Ovary (tissue), 9 donors: Measurements from ENCODE around the gene SPARCL1. TPM values are rescaled to one million over a fixed set of nuclear protein-coding genes. Genes with fewer than 3 reads are reported as not detected.
A peak's percentile ranks its signal among the peaks of the same experiment; 100 is the strongest.

Experiments
- DNase-seq, 5 donors: peaks; one replicate each; pipeline ENCODE4 v3.0.0-alpha.2; 2019 to 2020
- H3K27ac ChIP-seq, 2 donors: fragments of 200-600 bp; one replicate each; pipeline versions ENCODE4 v1.5.1 to v1.8.0; 2019 to 2022
- H3K27me3 ChIP-seq: fragments of 200-600 bp; one replicate; pipeline ENCODE4 v1.8.0; 2022
- H3K36me3 ChIP-seq: fragments of 200-600 bp; sonication (generic); one replicate; pipeline ENCODE4 v1.5.1; 2019
- H3K4me1 ChIP-seq: one replicate; pipeline ENCODE4 v1.8.1; 2013; ENCODE audit warnings: mild to moderate bottlenecking, moderate library complexity; ENCODE audit not compliant: insufficient read depth
- H3K4me3 ChIP-seq: fragments of 200-600 bp; sonication (generic); one replicate; pipeline ENCODE4 v1.5.1; 2017
- H3K9me3 ChIP-seq, 2 donors: fragments of 200-600 bp in 1 of 2; sonication (generic) in 1 of 2; one replicate each; pipeline versions ENCODE4 v1.5.1 to v1.8.1; 2013 to 2019; ENCODE audit warnings: mild to moderate bottlenecking in 1 of 2, moderate library complexity in 1 of 2
- EP300 ChIP-seq: sonication (generic); formaldehyde crosslinking; IDR thresholded peaks from one replicate; pipeline ENCODE4 v1.6.1; 2017; ENCODE audit warnings: antibody characterized with exemption
- POLR2A ChIP-seq: fragments of 450-650 bp; IDR thresholded peaks from one replicate; pipeline ENCODE4 v1.6.1; 2017; ENCODE audit warnings: antibody characterized with exemption, mild to moderate bottlenecking, moderate library complexity
- WGBS, 3 donors: extraction: QIAGEN DNeasy Blood & Tissue Kit in 1 of 3; methylation state at CpG; one replicate each; pipeline versions ENCODE4 v1.1.5 to v1.1.7; 2013 to 2017; 5-methylcytosine and 5-hydroxymethylcytosine counted together
- intact Hi-C, 4 donors: fragments of 100-400 bp; cut with DNase I; formaldehyde crosslinking; loops; one replicate each; pipeline versions ENCODE4 v1.11.0 to v1.15.1; 2022 to 2023
- polyA plus RNA-seq, 2 donors: library from polyadenylated mRNA; stranded (reverse); fragments of 200-250 nt in 1 of 2; fragments of 350-450 nt in 1 of 2; fragmentation: Illumina TruSeq in 1 of 2; extraction: RNeasy Lipid Tissue Mini Kit (QIAGEN cat#74804) in 1 of 2; gene quantifications; one replicate each; pipeline ENCODE4 v1.2.3, GENCODE V29; 2013 to 2014
- total RNA-seq, 7 donors: library from RNA; depleted of rRNA in 2 of 7; stranded (reverse); fragments of >200 nt in 2 of 7; fragmentation: NEBNext Ultra II Directional in 3 of 7; extraction: Animal tissue kit (Norgen Biotek cat#: 25700) in 3 of 7; gene quantifications; one replicate each; pipeline versions ENCODE4 v1.1.0 to v1.2.4, GENCODE V29; 2016 to 2023
- TF ChIP-seq, protein P1 (sequence below), 3 donors: fragments of 450-650 bp in 2 of 3; fragments of 200-600 bp in 1 of 3; IDR thresholded peaks; one replicate each; pipeline versions ENCODE4 v1.5.1 to v1.8.0; 2016 to 2022; ENCODE audit warnings: antibody characterized with exemption in 3 of 3, mild to moderate bottlenecking in 1 of 3
- donor health status: DM: no; HTN: no; CAD: no; lungs with moderate emphysema.
- donor health status: DM: no; HTN: no; CAD: no.
- donor health status: Bipolar disorder and iron deficiency.
- donor health status: DM: yes; HTN: yes; CAD: no.
- donor health status: DM: no; HTN: no; CAD: no.
- donor health status: DM: yes; HTN: yes; CAD: no.

The SPARCL1 gene
- total and polyA plus RNA-seq, 9 donors = 116 to 1,049 (median 277) TPM

DNA sequence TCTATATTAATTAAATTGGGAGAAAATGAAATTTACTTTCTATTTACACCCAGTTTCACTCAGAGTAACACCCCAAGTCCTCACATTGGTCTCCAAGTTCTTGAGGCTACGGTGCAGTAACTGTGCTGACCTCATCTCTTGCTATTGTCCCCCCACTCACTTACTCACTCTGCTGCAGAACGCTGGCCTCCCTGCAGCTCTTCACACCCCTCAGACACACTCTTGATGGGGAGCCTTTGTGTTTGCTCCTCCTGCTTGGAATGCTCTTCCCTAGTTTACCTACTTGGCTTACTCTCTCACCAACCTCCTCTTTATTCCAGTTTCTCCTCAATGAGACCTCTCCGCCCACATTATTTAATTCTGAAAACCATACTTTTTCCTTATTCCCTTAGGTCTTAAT, 22.2 kb upstream of the SPARCL1 start:
- no peak for DNase-seq
- Histone ChIP-seq H3K4me3 (no peak overlapping the region), H3K9me3 (no peaks in the 10 kb centered on the region), H3K27ac (no peak overlapping the region), H3K4me1 (no peaks in the 10 kb centered on the region), H3K36me3 (no peaks in the 10 kb centered on the region), H3K27me3 (no peaks in the 10 kb centered on the region)
- 72 to 77% (median 75%) methylated on average over 3 of the region's 3 CpGs for WGBS, 3 donors
- intact Hi-C loops = no loop called here
- TF ChIP-seq, protein P1, sequence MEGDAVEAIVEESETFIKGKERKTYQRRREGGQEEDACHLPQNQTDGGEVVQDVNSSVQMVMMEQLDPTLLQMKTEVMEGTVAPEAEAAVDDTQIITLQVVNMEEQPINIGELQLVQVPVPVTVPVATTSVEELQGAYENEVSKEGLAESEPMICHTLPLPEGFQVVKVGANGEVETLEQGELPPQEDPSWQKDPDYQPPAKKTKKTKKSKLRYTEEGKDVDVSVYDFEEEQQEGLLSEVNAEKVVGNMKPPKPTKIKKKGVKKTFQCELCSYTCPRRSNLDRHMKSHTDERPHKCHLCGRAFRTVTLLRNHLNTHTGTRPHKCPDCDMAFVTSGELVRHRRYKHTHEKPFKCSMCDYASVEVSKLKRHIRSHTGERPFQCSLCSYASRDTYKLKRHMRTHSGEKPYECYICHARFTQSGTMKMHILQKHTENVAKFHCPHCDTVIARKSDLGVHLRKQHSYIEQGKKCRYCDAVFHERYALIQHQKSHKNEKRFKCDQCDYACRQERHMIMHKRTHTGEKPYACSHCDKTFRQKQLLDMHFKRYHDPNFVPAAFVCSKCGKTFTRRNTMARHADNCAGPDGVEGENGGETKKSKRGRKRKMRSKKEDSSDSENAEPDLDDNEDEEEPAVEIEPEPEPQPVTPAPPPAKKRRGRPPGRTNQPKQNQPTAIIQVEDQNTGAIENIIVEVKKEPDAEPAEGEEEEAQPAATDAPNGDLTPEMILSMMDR (IDR thresholded peaks at IDR 0.05) = no peak
- TF ChIP-seq POLR2A = no peak
- TF ChIP-seq EP300 = no peak

DNA sequence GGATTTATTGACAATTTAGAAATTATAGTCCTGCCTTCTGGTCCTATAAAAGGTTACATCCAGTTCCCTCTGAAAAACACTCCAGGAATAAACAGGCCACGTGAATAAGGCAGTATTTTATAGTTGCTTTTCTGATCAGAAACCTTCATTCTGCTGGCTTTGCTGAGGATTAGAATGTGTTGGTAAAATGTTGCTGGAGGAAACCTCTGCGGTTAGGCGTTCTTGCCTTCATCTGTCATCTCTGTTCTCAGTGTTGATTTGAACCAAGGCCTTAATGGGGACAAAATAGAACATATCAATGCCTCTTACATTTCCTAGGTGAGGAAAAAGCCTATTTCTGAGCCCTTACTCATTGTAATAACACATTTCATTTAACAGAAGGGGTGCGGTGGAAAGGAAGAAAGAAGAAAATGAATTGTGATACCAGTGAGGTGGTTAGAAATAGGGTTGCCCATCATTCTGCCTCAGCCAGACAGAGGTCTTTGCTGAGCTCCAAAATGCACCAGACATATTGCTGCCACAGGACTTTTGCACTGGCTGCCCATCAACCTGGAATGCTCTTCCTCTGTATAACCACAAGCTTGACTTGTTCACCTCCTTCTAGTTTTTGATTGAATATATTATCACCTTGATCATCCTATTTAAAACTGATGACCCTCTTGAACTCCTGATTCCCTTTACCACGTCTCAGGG, 18.0 kb upstream of the SPARCL1 start:
- no peaks in the 10 kb centered on the region for H3K36me3 ChIP-seq
- no peaks in the 10 kb centered on the region for H3K4me1 ChIP-seq
- DNase-seq = no peak
- no peak for TF ChIP-seq EP300
- TF ChIP-seq, protein P1 (IDR thresholded peaks at IDR 0.05) = no peak
- 67 to 73% (median 70%) methylated on average over 5 of the region's 5 CpGs for WGBS, 3 donors
- H3K9me3 ChIP-seq = no peaks in the 10 kb centered on the region
- H3K4me3 ChIP-seq = no peak overlapping the region
- no peak overlapping the region for H3K27ac ChIP-seq
- H3K27me3 ChIP-seq = no peaks in the 10 kb centered on the region
- intact Hi-C loops = loop anchor here in 2 of 4 donors (5.0 to 10.0 kb wide), 2 partner anchors 295 to 298 kb away; no protein-coding TSS in a partner anchor

DNA sequence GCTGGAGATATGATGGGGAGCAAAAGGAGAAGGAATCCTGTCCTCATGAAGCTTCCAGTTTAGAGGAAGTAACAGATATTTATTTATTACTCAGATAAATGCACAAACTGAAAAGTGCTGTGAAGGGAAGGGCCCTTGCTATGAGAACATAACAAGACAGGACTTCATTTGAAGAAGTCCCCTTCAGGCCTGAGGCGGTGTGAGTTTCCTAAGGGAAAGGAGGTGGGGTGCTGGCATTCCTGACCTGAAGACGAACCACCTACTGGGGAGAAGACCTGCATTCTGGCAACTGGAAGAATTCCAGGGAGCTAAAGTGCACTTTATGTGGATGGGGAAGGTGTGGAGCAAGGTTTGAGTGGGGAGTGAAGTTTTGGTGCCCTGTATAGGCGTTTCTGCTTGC, 15.9 kb upstream of the SPARCL1 start:
- TF ChIP-seq, protein P1 (IDR thresholded peaks at IDR 0.05) = no peak
- TF ChIP-seq EP300 = no peak
- no peak for TF ChIP-seq POLR2A
- H3K4me1 ChIP-seq = no peaks in the 10 kb centered on the region
- no peak for DNase-seq
- no peaks in the 10 kb centered on the region for H3K9me3 ChIP-seq
- intact Hi-C loops = loop anchor here in 2 of 4 donors (5.0 to 10.0 kb wide), 2 partner anchors 297 to 300 kb away; no protein-coding TSS in a partner anchor
- no peaks in the 10 kb centered on the region for H3K36me3 ChIP-seq
- WGBS, 3 donors = 94 to 97% (median 96%) methylated on average over 3 of the region's 3 CpGs
- H3K27me3 ChIP-seq = no peaks in the 10 kb centered on the region
- H3K27ac ChIP-seq = no peak overlapping the region
- H3K4me3 ChIP-seq = no peak overlapping the region

DNA sequence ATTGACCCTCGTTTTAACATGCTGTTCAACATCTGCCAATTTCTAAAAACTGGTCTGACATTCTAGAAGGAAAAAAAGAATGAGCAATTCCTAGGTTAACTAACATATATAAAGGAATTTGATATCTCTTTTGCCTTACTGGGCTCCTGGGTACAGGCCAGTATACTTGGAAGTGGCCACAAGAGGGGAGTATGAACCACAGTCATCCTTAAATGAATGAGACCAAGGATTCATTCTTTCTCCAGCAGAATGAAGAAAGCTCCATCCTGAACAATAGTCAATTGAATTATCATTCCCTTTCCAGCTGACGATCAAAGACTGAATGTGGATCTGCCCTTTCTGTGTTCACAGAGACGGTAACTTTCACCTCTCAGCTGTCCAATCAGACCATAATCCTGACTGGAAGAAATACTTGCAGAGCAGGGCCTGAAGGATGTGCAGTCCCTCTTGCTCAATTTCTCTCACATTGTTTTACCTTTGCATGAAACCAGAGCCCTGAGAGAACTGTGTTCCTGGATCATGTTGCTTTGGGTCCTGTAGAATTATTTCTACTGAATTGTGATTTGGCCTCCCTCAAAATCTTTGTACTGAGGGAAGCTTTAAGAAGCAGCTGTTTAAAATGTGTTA, 14.8 kb upstream of the SPARCL1 start:
- DNase-seq = no peak
- H3K4me3 ChIP-seq = no peak overlapping the region
- no peak overlapping the region for H3K27ac ChIP-seq
- H3K9me3 ChIP-seq = no peaks in the 10 kb centered on the region
- intact Hi-C loops = loop anchor here in 1 of 4 donors (10.0 kb wide), 1 partner anchor 301 kb away; no protein-coding TSS in a partner anchor
- H3K36me3 ChIP-seq = no peaks in the 10 kb centered on the region
- TF ChIP-seq EP300 = no peak
- TF ChIP-seq, protein P1 (IDR thresholded peaks at IDR 0.05) = peak in 2 of 3 donors; percentile 34 to 55
- TF ChIP-seq POLR2A = no peak
- no peaks in the 10 kb centered on the region for H3K27me3 ChIP-seq
- 15 to 34% (median 20%) methylated on average over 3 of the region's 3 CpGs for WGBS, 3 donors
- H3K4me1 ChIP-seq = no peaks in the 10 kb centered on the region
